ENCODE data around the gene GON7.

GON7 gene

GRCh38 chr14:93156693-93157369, 50.0 kb downstream of the GON7 start:
- DNase-seq: no peak

- no peak for DNase-seq
Observed at GRCh38 chr14:93155667-93156066, 51.2 kb downstream of the GON7 start.

GRCh38 chr14:93153121-93153520, 53.7 kb downstream of the GON7 start:
- no peak for DNase-seq
